ENCODE results near the gene LRRN4CL. TPM values are rescaled to one million over a fixed set of nuclear protein-coding genes. Genes with fewer than 3 reads are reported as not detected.
A peak's percentile ranks its signal among the peaks of the same experiment; 100 is the strongest.

Gene LRRN4CL
- total and polyA plus RNA-seq, 9 of the 15 experiments (the other 6 are each of a cell fraction or from before 2014, with no cell fraction given): 0.03 to 0.11 (median 0.05) TPM; not detected in 4

DNA sequence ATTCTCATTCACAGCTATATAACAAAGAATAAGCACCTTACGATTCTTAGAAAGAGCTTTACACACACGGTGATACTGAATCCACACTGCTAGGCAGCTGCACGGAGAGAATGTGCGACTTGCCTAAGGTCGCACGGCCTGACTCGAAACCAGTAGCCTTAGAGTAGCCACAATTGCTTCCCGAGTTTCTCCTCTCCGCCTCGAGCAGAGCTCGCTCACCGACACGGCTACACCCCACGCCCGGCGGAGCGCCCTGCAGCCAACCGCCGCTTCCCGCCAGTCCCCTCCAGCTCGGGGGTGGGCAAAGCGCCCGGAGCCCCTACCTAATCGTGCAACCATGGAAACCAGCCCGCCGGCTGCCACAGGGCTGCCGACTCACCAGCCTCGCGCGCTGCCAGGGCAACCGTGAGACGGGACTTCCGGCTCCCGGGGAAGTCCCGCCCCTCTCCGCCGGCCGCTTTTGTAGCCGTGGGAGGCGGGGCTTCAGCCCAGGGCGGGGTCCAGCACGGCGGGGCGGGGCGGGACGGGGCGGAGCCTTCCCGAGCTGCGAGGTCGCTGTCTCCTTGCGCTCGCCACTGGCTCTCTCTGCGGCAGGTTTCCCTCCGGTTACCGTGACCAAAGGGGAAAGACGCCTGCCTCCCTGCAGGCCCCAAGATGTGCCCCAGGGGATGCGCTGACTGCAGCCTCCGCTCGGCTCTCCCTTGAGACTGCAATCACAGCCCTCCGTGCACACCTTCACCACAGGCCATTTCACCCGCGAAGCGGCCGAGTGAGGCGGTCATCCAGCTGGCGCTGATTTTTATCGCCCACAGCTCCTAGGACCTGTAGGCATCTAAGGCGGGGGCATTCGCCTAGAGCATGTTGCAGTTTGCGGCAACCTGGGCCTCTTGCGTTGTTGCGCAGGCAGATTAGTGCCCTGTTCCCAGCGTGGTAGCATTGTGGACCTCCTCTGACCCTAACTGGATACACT, 16.8 kb upstream of the LRRN4CL start (continued):
- TF ChIP-seq SIN3A (IDR thresholded peaks at IDR 0.05; ENCODE audit: borderline replicate concordance in 2 of 2, control insufficient read depth in 1 of 2, low read depth in 2 of 2, low read length in 2 of 2) (peak; percentile 55 to 56; a peak in 1 of 4 replicates), CBFA2T2 (conservative IDR thresholded peaks at IDR 0.05) (no peak), ZNF316 (IDR thresholded peaks at IDR 0.05) (no peak), NFIC (IDR thresholded peaks at IDR 0.05) (peak; percentile 28; the same call in 1 of the 2 replicates), CAMTA2 (CRISPR knock-in tag; conservative IDR thresholded peaks at IDR 0.05) (no peak), MEF2A (IDR thresholded peaks at IDR 0.05; ENCODE audit: control insufficient read depth, low read depth, low read length) (no peak)
- TF ChIP-seq, protein P1, sequence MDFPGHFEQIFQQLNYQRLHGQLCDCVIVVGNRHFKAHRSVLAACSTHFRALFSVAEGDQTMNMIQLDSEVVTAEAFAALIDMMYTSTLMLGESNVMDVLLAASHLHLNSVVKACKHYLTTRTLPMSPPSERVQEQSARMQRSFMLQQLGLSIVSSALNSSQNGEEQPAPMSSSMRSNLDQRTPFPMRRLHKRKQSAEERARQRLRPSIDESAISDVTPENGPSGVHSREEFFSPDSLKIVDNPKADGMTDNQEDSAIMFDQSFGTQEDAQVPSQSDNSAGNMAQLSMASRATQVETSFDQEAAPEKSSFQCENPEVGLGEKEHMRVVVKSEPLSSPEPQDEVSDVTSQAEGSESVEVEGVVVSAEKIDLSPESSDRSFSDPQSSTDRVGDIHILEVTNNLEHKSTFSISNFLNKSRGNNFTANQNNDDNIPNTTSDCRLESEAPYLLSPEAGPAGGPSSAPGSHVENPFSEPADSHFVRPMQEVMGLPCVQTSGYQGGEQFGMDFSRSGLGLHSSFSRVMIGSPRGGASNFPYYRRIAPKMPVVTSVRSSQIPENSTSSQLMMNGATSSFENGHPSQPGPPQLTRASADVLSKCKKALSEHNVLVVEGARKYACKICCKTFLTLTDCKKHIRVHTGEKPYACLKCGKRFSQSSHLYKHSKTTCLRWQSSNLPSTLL (IDR thresholded peaks at IDR 0.05): no peak
- TF ChIP-seq, protein P2, sequence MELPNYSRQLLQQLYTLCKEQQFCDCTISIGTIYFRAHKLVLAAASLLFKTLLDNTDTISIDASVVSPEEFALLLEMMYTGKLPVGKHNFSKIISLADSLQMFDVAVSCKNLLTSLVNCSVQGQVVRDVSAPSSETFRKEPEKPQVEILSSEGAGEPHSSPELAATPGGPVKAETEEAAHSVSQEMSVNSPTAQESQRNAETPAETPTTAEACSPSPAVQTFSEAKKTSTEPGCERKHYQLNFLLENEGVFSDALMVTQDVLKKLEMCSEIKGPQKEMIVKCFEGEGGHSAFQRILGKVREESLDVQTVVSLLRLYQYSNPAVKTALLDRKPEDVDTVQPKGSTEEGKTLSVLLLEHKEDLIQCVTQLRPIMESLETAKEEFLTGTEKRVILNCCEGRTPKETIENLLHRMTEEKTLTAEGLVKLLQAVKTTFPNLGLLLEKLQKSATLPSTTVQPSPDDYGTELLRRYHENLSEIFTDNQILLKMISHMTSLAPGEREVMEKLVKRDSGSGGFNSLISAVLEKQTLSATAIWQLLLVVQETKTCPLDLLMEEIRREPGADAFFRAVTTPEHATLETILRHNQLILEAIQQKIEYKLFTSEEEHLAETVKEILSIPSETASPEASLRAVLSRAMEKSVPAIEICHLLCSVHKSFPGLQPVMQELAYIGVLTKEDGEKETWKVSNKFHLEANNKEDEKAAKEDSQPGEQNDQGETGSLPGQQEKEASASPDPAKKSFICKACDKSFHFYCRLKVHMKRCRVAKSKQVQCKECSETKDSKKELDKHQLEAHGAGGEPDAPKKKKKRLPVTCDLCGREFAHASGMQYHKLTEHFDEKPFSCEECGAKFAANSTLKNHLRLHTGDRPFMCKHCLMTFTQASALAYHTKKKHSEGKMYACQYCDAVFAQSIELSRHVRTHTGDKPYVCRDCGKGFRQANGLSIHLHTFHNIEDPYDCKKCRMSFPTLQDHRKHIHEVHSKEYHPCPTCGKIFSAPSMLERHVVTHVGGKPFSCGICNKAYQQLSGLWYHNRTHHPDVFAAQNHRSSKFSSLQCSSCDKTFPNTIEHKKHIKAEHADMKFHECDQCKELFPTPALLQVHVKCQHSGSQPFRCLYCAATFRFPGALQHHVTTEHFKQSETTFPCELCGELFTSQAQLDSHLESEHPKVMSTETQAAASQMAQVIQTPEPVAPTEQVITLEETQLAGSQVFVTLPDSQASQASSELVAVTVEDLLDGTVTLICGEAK (IDR thresholded peaks at IDR 0.05): peak; percentile 88
- TF ChIP-seq, protein P2 (CRISPR knock-in tag; IDR thresholded peaks at IDR 0.05): no peak

All from K562 (cell line).